Tibial nerve (tissue), 4 donors: ENCODE measurements around the gene NFATC1. TPM values are rescaled to one million over a fixed set of nuclear protein-coding genes. Genes with fewer than 3 reads are reported as not detected.
A peak's percentile ranks its signal among the peaks of the same experiment; 100 is the strongest.

Source experiments
- DNase-seq, 2 donors: peaks; one replicate each; pipeline ENCODE4 v3.0.0-alpha.2; 2019; ENCODE audit warnings: low spot score in 2 of 2
- H3K27ac ChIP-seq, 4 donors: fragments of 200-600 bp; sonication (generic) in 3 of 4; one replicate each; pipeline ENCODE4 v1.5.1; 2017 to 2019; ENCODE audit warnings: mild to moderate bottlenecking in 1 of 4
- H3K27me3 ChIP-seq, 2 donors: fragments of 200-600 bp; sonication (generic) in 1 of 2; one replicate each; pipeline versions ENCODE4 v1.5.1 to v1.6.0; 2017 to 2019
- H3K36me3 ChIP-seq, 3 donors: fragments of 200-600 bp; sonication (generic); one replicate each; pipeline ENCODE4 v1.5.1; 2018 to 2019
- H3K4me1 ChIP-seq, 4 donors: fragments of 200-600 bp; sonication (generic) in 3 of 4; one replicate each; pipeline ENCODE4 v1.5.1; 2017 to 2019
- H3K4me3 ChIP-seq, 4 donors: fragments of 200-600 bp; sonication (generic) in 3 of 4; one replicate each; pipeline ENCODE4 v1.5.1; 2017 to 2019; ENCODE audit warnings: mild to moderate bottlenecking in 1 of 4, moderate library complexity in 1 of 4
- H3K9me3 ChIP-seq, 4 donors: fragments of 200-600 bp; sonication (generic) in 3 of 4; one replicate each; pipeline ENCODE4 v1.5.1; 2017 to 2019
- CTCF ChIP-seq, 5 experiments: fragments of 200-600 bp in 3 of 5; fragments of 450-650 bp in 2 of 5; sonication (generic) in 3 of 5; IDR thresholded peaks; one replicate each; pipeline ENCODE4 v1.5.1; 2016 to 2019; ENCODE audit warnings: antibody characterized with exemption in 5 of 5, mild to moderate bottlenecking in 3 of 5, moderate library complexity in 2 of 5
- EP300 ChIP-seq, 2 donors: sonication (generic); formaldehyde crosslinking; IDR thresholded peaks; one replicate each; pipeline ENCODE4 v1.6.1; 2017; ENCODE audit warnings: antibody characterized with exemption in 2 of 2, mild to moderate bottlenecking in 1 of 2
- POLR2A ChIP-seq, 2 donors: fragments of 450-650 bp; IDR thresholded peaks; one replicate each; pipeline ENCODE4 v1.6.1; 2017; ENCODE audit warnings: antibody characterized with exemption in 2 of 2, mild to moderate bottlenecking in 2 of 2, moderate library complexity in 2 of 2
- WGBS, 2 donors: methylation state at CpG; one replicate each; pipeline ENCODE4 v1.1.5; 2018; 5-methylcytosine and 5-hydroxymethylcytosine counted together
- total RNA-seq, 4 donors: library from RNA; depleted of rRNA; stranded (reverse); fragments of >200 nt; gene quantifications; one replicate each; pipeline ENCODE4 v1.1.0, GENCODE V29; 2016

NFATC1 gene
- total RNA-seq, 4 donors from 2014 or later, result 33.7 to 48.6 (median 37.8) TPM

DNA sequence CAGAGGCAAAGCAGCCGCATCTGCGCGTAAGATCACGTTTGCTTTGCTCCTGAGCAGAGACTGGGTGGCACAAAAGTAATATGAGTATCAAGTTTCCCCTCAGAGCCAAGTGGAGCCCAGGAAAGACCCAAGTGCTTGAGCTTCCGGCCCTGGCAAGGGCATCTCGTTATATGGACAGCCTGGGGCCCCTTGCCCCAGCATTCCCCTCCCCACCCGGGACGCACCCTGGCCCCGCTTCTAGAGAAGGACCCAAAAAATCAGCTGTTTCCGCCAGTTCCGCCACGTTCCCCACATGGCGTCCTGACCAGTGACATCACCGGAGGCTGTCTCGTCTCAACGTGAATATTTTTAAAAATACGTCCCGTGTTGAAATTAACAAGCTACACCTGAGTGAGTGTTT is 135.1 kb downstream of the NFATC1 start:
- H3K27me3 ChIP-seq, result no peaks in the 10 kb centered on the region
- H3K36me3 ChIP-seq, result peaks cover 0 to 31% (median 0%) of the 10 kb centered on the region in 3 donors
- H3K4me1 ChIP-seq, result peaks cover 0 to 25% (median 7%) of the 10 kb centered on the region in 4 donors
- 92 to 93% methylated on average over 18 of the region's 18 CpGs for WGBS, 2 donors
- DNase-seq, result peak in 1 of 2 donors; percentile 11
- H3K9me3 ChIP-seq, result no peaks in the 10 kb centered on the region
- TF ChIP-seq CTCF (IDR thresholded peaks at IDR 0.05) (no peak), POLR2A (IDR thresholded peaks at IDR 0.05) (no peak), EP300 (IDR thresholded peaks at IDR 0.05) (no peak)
- no peak overlapping the region for H3K4me3 ChIP-seq
- H3K27ac ChIP-seq, result no peak overlapping the region

DNA sequence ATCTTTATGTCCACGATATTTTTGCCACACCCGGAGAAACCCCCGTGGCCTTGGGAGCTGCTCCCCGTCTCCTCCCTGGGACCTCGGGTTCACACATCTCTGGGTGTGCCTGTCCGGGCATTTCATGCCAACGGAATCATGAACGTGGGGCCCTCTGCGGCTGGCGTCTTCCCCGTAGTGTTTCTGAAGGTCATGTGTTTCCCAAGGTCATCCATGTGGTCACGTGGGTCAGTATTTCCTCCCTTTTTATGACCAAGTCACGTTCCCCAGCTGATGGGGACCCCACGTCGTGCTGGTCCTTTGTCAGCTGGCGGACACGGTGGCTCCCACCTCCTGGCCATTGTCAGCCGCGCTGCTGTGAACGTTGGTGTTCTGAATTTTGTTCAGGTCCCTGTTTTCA is 135.7 kb downstream of the NFATC1 start:
- Histone ChIP-seq H3K27ac (no peak overlapping the region), H3K27me3 (no peaks in the 10 kb centered on the region)
- WGBS, 2 donors, result 80 to 89% methylated on average over 20 of the region's 20 CpGs

GRCh38 chr18:79531926-79532312 is 136.2 kb downstream of the NFATC1 start:
- Histone ChIP-seq H3K27me3 (no peaks in the 10 kb centered on the region), H3K36me3 (peaks cover 0 to 31% (median 0%) of the 10 kb centered on the region in 3 donors), H3K4me1 (peaks cover 0 to 15% (median 0%) of the 10 kb centered on the region in 4 donors), H3K9me3 (no peaks in the 10 kb centered on the region), H3K4me3 (no peak overlapping the region), H3K27ac (no peak overlapping the region)
- TF ChIP-seq EP300 (IDR thresholded peaks at IDR 0.05), result no peak
- WGBS, 2 donors, result 70 to 74% methylated on average over 10 to 16 of the region's 18 CpGs
- no peak for DNase-seq

More for the DNA sequence above, 135.7 kb downstream of the NFATC1 start:
- no peaks in the 10 kb centered on the region for H3K9me3 ChIP-seq
- H3K4me3 ChIP-seq, result no peak overlapping the region
- peaks cover 0 to 19% (median 1%) of the 10 kb centered on the region in 4 donors for H3K4me1 ChIP-seq
- DNase-seq, result peak in 1 of 2 donors; percentile 10
- no peak for TF ChIP-seq CTCF (IDR thresholded peaks at IDR 0.05)
- TF ChIP-seq POLR2A (IDR thresholded peaks at IDR 0.05), result no peak
- no peak for TF ChIP-seq EP300 (IDR thresholded peaks at IDR 0.05)
- peaks cover 0 to 31% (median 0%) of the 10 kb centered on the region in 3 donors for H3K36me3 ChIP-seq

DNA sequence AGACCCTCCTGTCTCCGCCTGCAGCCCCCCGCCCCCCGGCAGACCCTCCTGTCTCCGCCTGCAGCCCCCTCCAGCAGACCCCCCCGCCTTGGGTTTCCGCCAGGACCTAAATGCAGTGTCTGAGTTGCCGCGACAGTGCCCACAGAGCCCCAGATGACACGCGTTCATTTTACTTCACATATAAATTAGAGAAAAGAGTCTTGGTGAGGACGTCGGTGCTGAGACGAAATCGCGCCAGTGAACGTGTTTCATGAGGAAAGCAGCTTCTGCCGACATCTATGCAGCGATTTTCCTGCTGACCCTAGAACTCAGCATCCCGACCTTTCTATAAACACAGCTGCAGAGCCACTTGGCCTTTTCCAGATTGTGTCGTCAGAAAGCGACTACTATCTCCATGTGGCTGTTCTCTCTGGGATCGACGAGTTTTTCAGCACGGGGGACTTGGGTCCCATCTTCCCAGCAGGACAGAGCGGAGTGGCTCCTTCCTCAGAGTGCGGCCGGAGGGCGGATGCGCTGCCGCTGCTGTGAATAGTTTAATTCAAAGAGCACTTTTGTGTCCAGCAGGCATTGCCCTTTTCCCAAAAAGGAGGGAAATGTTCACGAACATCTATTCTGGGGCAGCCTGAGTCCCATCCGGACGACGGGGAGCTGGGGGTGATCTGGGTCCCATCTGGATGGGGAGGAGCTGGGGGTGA is 136.7 kb downstream of the NFATC1 start:
- H3K9me3 ChIP-seq, result no peaks in the 10 kb centered on the region
- no peaks in the 10 kb centered on the region for H3K27me3 ChIP-seq
- H3K36me3 ChIP-seq, result peaks cover 0 to 27% (median 0%) of the 10 kb centered on the region in 3 donors
- no peak overlapping the region for H3K27ac ChIP-seq
- DNase-seq, result peak in 1 of 2 donors; percentile 11
- H3K4me1 ChIP-seq, result peaks cover 0 to 15% (median 0%) of the 10 kb centered on the region in 4 donors
- WGBS, 2 donors, result 46 to 56% methylated on average over 29 to 34 of the region's 34 CpGs
- TF ChIP-seq EP300 (IDR thresholded peaks at IDR 0.05) (no peak), CTCF (IDR thresholded peaks at IDR 0.05) (no peak), POLR2A (IDR thresholded peaks at IDR 0.05) (no peak)
- no peak overlapping the region for H3K4me3 ChIP-seq

- H3K4me3 ChIP-seq, result no peak overlapping the region
- DNase-seq, result peak in 1 of 2 donors; percentile 7
- H3K4me1 ChIP-seq, result peaks cover 0 to 15% (median 0%) of the 10 kb centered on the region in 4 donors
- H3K9me3 ChIP-seq, result peaks cover 0 to 5% (median 2%) of the 10 kb centered on the region in 4 donors
- peaks cover 0 to 20% (median 0%) of the 10 kb centered on the region in 3 donors for H3K36me3 ChIP-seq
- WGBS, 2 donors, result 88 to 94% methylated on average over 12 to 13 of the region's 13 CpGs
- no peaks in the 10 kb centered on the region for H3K27me3 ChIP-seq
- H3K27ac ChIP-seq, result no peak overlapping the region
- TF ChIP-seq EP300 (IDR thresholded peaks at IDR 0.05), result no peak
- no peak for TF ChIP-seq POLR2A (IDR thresholded peaks at IDR 0.05)
- no peak for TF ChIP-seq CTCF (IDR thresholded peaks at IDR 0.05)
These were observed 137.4 kb downstream of the NFATC1 start for GRCh38 chr18:79533146-79533545.
